Loucy (cell line): ENCODE results near the gene SORCS2.

ENCODE experiments used
- EZH2phosphoT487 ChIP-seq: fragments of 200-600 bp; IDR thresholded peaks from 2 replicates; pipeline ENCODE4 v1.6.1; 2018; ENCODE audit warnings: antibody characterized with exemption, mild to moderate bottlenecking, moderate library complexity, borderline replicate concordance
- TF ChIP-seq, protein P1 (sequence below): fragments of 200-600 bp; sonication (generic); conservative IDR thresholded peaks from 2 replicates; pipeline ENCODE4 v1.5.1; 2014; ENCODE audit warnings: mild to moderate bottlenecking, antibody characterized with exemption, low read length

DNA sequence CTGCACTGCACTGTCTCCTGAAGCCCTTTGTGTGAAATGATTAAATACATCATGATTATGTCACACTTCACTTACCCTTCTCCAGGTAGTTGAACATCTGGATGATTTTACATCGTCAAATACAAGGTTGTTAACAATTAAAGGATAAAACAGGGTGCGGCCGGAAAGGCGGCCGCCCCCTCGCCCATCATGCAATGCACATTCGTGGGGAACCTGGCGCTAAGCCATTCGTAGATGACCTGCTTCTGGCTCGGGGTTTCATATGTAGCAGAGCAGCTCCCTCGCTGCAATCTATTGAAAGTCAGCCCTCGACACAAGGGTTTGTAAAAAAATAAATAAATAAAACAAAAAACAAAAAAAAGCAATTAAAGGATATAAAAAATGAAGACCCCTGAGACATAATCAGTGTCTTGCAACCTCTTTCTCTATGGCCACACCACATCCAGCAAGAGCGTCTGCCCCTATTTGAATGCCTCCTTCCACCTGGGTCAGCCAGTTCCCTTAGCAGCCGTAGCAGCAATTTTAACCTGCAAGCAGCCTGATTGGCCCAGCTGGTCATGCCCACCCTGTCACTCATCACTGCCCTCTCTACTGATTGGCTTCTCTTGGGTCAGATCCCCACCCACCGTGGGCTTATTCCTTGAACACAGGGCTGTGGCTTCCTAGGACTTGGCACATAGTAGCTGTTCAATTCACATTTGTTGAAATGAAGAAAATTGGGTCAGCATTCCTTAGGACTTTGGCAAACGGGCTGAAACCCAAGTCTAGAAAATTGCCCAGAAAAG is 390.2 kb downstream of the SORCS2 start:
- TF ChIP-seq, protein P1, sequence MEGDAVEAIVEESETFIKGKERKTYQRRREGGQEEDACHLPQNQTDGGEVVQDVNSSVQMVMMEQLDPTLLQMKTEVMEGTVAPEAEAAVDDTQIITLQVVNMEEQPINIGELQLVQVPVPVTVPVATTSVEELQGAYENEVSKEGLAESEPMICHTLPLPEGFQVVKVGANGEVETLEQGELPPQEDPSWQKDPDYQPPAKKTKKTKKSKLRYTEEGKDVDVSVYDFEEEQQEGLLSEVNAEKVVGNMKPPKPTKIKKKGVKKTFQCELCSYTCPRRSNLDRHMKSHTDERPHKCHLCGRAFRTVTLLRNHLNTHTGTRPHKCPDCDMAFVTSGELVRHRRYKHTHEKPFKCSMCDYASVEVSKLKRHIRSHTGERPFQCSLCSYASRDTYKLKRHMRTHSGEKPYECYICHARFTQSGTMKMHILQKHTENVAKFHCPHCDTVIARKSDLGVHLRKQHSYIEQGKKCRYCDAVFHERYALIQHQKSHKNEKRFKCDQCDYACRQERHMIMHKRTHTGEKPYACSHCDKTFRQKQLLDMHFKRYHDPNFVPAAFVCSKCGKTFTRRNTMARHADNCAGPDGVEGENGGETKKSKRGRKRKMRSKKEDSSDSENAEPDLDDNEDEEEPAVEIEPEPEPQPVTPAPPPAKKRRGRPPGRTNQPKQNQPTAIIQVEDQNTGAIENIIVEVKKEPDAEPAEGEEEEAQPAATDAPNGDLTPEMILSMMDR: no peak
- no peak for TF ChIP-seq EZH2phosphoT487
